Astrocyte (in vitro differentiated cells and primary cell): Measurements from ENCODE around the gene SLC43A2.

Experiments
- CTCF ChIP-seq: IDR thresholded peaks from 2 replicates; pipeline ENCODE4 v1.5.1; 2011; ENCODE audit warnings: low read depth, mild to moderate bottlenecking, inconsistent platforms, low read length, moderate library complexity; ENCODE audit not compliant: insufficient read depth
- EZH2 ChIP-seq: IDR thresholded peaks from 2 replicates; pipeline ENCODE4 v1.6.1; 2012; ENCODE audit warnings: mild to moderate bottlenecking, low read length, inconsistent platforms; ENCODE audit not compliant: insufficient read depth

- no peak for TF ChIP-seq CTCF
- no peak for TF ChIP-seq EZH2
Observed at GRCh38 chr17:1601571-1601970, 27.1 kb downstream of the SLC43A2 start.
